Skeletal muscle satellite cell (primary cell): ENCODE results near the gene KIF12.

ENCODE experiments used
- H3K27me3 ChIP-seq: 2 replicates; pipeline ENCODE4 v1.7.0; 2013; ENCODE audit warnings: low read length; ENCODE audit not compliant: control insufficient read depth, insufficient read depth
- H3K36me3 ChIP-seq: 2 replicates; pipeline ENCODE4 v1.7.0; 2013; ENCODE audit warnings: mild to moderate bottlenecking, control low read depth, low read length; ENCODE audit not compliant: insufficient read depth
- H3K4me1 ChIP-seq: 2 replicates; pipeline ENCODE4 v1.7.0; 2013; ENCODE audit warnings: low read length; ENCODE audit not compliant: control insufficient read depth, insufficient read depth
- H3K4me2 ChIP-seq: 2 replicates; pipeline ENCODE4 v1.7.0; 2013; ENCODE audit warnings: mild to moderate bottlenecking, low read length
- H3K4me3 ChIP-seq: 2 replicates; pipeline ENCODE4 v1.7.0; 2013; ENCODE audit warnings: low read length
- H3K9ac ChIP-seq: 2 replicates; pipeline ENCODE4 v1.7.0; 2013; ENCODE audit warnings: mild to moderate bottlenecking, low read depth, low read length, moderate library complexity
- H3K9me3 ChIP-seq: replicated peaks from 2 replicates; pipeline ENCODE4 v1.7.0; 2013; ENCODE audit warnings: mild to moderate bottlenecking, control low read depth, low read length

KIF12 gene

DNA sequence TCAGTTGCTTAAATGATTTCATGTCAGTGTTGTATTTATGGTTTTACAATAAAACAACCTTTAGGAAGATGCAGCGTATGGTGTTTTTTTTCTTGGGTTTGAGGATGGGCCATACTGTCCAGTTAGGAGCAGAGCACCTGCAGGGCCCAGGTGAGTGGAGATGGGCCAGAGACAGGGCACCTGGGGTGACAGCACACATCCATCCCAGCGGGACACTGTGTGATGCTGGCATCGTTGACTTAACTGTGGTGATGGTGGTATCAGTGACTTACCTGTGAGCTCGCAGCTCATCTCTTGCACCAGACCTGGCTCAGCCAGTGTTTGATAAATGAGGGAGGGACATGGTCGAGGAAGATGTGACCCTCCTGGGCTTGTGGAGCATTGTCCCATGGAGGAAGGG is 42.6 kb downstream of the KIF12 start:
- H3K9me3 ChIP-seq, result no peaks in the 10 kb centered on the region
- H3K4me1 ChIP-seq, result no peaks in the 10 kb centered on the region
- no peak overlapping the region for H3K4me3 ChIP-seq
- peaks cover 5% of the 10 kb centered on the region for H3K36me3 ChIP-seq
- no peak overlapping the region for H3K9ac ChIP-seq
- H3K4me2 ChIP-seq, result no peak overlapping the region
- H3K27me3 ChIP-seq, result no peaks in the 10 kb centered on the region

DNA sequence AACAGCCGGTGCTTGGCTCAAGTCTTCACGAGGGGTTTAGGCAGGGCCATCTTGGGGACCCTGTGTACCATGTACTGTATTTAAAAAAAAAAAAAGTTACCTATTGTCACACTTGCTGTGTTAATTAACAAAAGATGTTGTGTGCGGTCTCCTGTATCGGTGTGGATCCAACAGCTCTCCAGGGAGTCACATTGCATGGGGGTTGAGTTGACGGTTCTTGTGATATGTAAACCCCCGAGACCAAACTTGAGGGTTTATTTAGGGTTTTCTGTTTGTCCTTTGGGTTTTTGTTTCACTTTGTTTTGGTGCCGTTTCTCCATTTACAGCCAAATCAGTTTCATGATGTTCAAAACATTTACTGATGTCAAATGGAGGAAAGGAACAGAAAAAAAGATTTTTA is 43.2 kb downstream of the KIF12 start:
- Histone ChIP-seq H3K9ac (no peak overlapping the region), H3K4me3 (no peak overlapping the region), H3K36me3 (peaks cover 8% of the 10 kb centered on the region), H3K27me3 (no peaks in the 10 kb centered on the region), H3K4me1 (no peaks in the 10 kb centered on the region), H3K4me2 (no peak overlapping the region), H3K9me3 (no peaks in the 10 kb centered on the region)

DNA sequence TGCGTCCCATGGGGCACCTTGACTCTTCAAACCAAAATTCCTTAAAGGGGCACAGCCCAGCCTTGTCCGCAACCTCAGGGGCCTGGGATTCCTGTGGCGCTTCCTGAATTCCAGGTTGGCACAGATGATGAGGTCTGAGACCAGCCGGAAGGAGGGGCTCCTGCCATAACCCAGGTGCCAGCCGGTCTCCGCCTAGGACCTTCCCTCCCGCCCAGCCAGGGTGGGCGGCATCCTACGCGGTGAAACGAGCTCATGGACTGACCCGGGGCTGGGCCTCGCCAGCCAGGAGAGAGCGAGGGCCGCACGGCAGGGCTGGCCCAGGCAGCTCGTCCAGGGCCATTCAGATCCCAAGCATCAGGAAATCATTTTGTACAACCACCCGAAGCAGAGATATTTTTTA is 44.0 kb downstream of the KIF12 start:
- H3K36me3 ChIP-seq, result peaks cover 8% of the 10 kb centered on the region
- no peaks in the 10 kb centered on the region for H3K27me3 ChIP-seq
- no peak overlapping the region for H3K4me2 ChIP-seq
- no peaks in the 10 kb centered on the region for H3K4me1 ChIP-seq
- H3K9me3 ChIP-seq, result no peaks in the 10 kb centered on the region
- H3K9ac ChIP-seq, result no peak overlapping the region
- no peak overlapping the region for H3K4me3 ChIP-seq

DNA sequence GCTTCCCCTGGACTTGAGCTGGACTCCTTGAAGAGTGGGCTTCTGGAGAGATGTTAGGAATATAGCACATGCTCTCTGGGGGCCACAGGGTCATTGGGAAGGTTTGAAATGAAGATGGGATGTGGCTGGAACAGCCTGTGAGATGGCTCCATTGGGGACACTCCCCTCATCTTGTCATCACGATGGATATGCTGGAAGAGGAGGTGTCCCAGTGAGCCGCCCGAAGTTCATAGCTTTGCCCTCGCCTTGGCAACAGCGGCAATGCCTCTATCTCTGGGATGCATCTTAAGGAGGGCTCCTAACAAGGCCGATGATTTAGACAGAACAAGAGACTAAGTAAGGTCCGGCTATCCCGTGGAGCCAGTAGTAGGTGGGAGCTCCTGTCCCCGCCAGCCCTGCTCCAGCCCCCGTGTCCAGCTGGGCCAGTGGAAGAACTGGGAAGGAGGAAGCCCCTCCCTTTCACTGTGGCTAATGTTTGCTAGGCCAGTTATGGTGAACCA is 44.9 kb downstream of the KIF12 start:
- Histone ChIP-seq H3K4me3 (no peak overlapping the region), H3K9ac (no peak overlapping the region), H3K4me2 (no peak overlapping the region), H3K9me3 (no peaks in the 10 kb centered on the region), H3K36me3 (peaks cover 14% of the 10 kb centered on the region), H3K4me1 (no peaks in the 10 kb centered on the region), H3K27me3 (no peaks in the 10 kb centered on the region)

DNA sequence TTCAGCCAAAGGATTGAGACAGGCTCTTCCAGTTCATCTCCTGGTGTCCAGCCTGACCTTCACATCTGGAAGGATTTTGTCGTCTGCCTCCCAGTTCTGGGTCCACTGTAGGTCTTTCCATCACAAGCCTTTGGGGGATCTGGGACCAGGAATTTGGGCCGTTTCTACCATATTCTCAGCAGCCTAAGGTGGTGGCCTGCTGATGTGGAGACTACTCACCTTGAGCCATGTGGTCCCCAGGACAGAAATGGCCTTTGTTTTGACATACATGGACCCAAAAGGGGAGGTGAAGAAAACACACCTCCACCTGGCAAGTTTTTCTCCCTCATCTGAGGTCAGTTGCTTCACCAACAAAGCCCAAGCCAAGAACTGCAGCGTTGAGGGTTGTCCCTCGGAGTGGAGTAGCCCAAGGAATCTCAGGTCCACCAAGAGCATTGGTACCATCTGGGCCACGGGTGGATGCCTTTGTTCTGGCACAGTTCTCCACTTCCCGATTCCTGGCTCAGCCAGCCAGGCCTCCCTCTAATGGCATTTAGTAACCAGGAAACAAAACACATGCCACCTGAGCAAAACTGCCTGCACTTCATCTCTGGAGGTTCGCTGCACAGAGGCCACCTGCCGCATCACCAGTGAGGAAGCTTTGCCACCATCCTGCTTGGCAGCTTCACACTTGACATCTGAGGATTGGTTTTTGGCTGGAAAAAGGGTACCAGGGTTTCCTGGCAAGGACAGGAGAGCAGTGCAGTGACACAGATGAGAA is 45.7 kb downstream of the KIF12 start:
- H3K4me3 ChIP-seq, result no peak overlapping the region
- peaks cover 22% of the 10 kb centered on the region for H3K36me3 ChIP-seq
- no peaks in the 10 kb centered on the region for H3K27me3 ChIP-seq
- no peak overlapping the region for H3K9ac ChIP-seq
- H3K4me1 ChIP-seq, result no peaks in the 10 kb centered on the region
- no peaks in the 10 kb centered on the region for H3K9me3 ChIP-seq
- H3K4me2 ChIP-seq, result no peak overlapping the region

DNA sequence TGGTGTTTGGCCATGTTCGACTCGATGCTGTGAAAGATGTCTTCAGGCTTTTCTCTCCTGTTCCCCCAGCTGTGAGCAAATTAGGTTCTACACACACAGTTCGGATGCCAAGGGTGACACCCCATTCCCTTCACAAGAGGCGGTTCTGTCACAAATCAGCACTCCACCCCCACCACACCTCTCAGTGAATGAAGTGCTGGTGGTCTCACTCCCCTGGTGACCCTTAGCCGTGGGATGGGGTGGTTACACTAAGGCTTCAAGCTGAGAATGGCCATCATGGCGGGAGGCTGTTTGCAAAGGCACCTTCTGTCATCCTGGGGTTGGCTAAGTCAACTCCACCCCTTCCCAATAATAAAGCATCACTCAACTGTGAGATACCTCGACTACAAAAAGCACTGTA is 47.4 kb downstream of the KIF12 start:
- Histone ChIP-seq H3K4me2 (no peak overlapping the region), H3K4me1 (no peaks in the 10 kb centered on the region), H3K9me3 (no peaks in the 10 kb centered on the region), H3K36me3 (peaks cover 31% of the 10 kb centered on the region), H3K4me3 (no peak overlapping the region), H3K27me3 (no peaks in the 10 kb centered on the region), H3K9ac (no peak overlapping the region)

DNA sequence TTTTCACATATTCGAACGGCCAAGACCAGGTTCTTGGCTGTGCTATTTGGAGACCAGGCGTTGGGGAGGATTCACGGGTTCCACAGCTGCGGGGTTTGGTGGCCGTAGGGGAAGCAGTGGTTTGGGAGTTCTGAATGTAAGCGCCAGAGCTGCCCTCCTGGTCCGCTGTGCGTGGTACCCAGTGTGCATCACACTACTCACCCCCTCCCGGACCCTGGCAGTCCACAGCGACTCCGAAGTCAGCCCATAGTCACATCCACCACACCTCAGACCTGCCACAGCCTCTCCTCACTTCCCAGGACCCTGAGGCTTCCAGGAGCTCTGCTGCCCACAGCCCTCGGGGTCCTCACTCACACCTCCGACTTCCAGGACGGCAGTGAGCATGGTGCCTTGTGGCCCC is 47.8 kb downstream of the KIF12 start:
- H3K4me1 ChIP-seq, result no peaks in the 10 kb centered on the region
- H3K36me3 ChIP-seq, result peaks cover 31% of the 10 kb centered on the region
- H3K4me2 ChIP-seq, result no peak overlapping the region
- no peak overlapping the region for H3K4me3 ChIP-seq
- H3K27me3 ChIP-seq, result no peaks in the 10 kb centered on the region
- no peak overlapping the region for H3K9ac ChIP-seq
- no peaks in the 10 kb centered on the region for H3K9me3 ChIP-seq

DNA sequence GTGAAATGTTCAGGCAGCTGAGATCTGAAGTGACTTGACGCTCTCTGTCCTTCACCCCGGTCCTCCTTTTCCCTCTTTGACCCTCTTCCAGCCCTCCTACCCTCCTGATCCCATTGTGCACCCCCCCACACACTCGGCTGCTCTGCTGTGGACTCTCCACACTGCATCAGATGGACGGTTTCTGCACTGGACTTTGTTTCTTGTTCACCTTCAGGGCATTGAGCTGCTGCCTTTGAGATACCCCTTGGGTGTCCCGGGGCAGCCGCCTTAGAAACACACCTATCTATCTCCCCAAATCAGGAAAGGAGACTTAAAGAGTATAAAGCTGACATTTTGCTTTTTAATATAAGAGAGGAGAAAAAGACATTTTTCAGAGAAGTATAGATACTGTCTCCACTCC is 48.4 kb downstream of the KIF12 start:
- Histone ChIP-seq H3K9ac (no peak overlapping the region), H3K4me3 (no peak overlapping the region), H3K27me3 (no peaks in the 10 kb centered on the region), H3K36me3 (peaks cover 31% of the 10 kb centered on the region), H3K4me2 (no peak overlapping the region), H3K9me3 (no peaks in the 10 kb centered on the region), H3K4me1 (no peaks in the 10 kb centered on the region)

DNA sequence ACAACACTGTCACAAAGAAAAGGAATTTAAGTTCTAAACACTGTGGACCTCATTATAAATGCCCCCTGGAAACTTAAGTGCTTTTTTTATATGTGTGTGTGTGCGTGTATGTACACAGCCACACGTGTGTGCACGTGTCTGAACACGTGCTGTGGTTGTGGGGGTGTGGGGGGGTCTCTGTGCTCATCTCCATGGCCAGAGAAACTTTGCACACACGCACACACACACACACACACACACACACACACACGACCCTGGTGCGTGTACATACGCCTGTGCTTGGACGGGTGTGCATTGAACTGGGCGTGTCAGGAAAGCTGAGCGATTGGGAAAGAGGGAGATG is 48.9 kb downstream of the KIF12 start:
- Histone ChIP-seq H3K9ac (no peak overlapping the region), H3K36me3 (peaks cover 31% of the 10 kb centered on the region), H3K27me3 (no peaks in the 10 kb centered on the region), H3K4me1 (no peaks in the 10 kb centered on the region), H3K4me3 (no peak overlapping the region), H3K9me3 (no peaks in the 10 kb centered on the region), H3K4me2 (no peak overlapping the region)

DNA sequence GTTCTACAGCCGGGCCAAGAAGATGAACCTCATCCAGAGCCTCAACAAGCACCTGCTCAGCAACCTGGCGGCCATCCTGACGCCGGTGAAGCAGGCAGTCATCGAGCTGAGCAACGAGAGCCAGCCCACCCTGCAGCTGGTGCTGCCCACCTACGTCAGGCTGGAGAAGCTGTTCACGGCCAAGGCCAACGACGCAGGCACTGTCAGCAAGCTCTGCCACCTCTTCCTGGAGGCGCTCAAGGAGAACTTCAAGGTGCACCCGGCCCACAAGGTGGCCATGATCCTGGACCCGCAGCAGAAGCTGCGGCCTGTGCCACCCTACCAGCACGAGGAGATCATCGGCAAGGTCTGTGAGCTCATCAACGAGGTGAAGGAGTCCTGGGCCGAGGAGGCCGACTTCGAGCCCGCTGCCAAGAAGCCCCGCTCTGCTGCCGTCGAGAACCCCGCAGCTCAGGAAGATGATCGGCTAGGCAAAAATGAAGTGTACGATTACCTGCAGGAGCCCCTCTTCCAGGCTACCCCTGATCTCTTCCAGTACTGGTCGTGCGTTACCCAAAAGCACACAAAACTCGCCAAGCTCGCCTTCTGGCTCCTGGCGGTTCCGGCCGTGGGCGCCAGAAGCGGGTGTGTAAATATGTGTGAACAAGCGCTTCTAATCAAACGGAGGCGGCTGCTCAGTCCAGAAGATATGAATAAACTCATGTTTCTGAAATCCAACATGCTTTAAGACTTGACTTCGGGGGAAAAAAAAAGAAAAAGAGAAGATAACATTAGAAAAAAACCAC is 49.5 kb downstream of the KIF12 start:
- H3K9ac ChIP-seq, result no peak overlapping the region
- peaks cover 31% of the 10 kb centered on the region for H3K36me3 ChIP-seq
- no peaks in the 10 kb centered on the region for H3K27me3 ChIP-seq
- H3K4me2 ChIP-seq, result no peak overlapping the region
- no peaks in the 10 kb centered on the region for H3K4me1 ChIP-seq
- no peak overlapping the region for H3K4me3 ChIP-seq
- H3K9me3 ChIP-seq, result no peaks in the 10 kb centered on the region

DNA sequence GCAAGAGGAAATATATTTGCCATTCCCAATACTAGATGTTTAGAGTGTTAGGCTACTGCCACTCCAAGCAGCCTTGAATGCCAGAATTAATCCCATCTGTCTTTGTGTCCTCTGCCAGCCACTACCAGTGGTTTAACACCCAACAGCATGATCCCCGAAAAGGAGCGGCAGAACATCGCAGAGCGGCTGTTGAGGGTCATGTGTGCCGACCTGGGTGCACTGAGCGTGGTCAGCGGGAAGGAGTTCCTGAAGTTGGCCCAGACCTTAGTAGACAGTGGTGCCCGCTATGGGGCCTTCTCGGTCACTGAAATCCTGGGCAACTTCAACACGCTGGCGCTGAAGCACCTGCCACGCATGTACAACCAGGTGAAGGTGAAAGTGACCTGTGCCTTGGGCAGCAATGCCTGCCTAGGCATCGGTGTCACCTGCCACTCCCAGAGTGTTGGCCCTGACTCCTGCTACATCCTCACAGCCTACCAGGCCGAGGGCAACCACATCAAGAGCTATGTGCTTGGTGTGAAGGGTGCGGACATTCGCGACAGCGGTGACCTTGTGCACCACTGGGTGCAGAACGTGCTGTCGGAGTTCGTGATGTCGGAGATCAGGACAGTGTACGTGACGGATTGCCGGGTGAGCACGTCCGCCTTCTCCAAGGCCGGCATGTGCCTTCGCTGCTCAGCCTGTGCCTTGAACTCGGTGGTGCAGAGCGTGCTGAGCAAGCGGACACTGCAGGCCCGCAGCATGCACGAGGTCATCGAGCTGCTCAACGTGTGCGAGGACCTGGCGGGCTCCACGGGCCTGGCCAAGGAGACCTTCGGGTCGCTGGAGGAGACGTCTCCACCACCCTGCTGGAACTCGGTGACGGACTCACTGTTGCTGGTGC is 50.3 kb downstream of the KIF12 start:
- Histone ChIP-seq H3K4me1 (no peaks in the 10 kb centered on the region), H3K4me3 (no peak overlapping the region), H3K36me3 (peaks cover 31% of the 10 kb centered on the region), H3K4me2 (no peak overlapping the region), H3K9me3 (no peaks in the 10 kb centered on the region), H3K27me3 (no peaks in the 10 kb centered on the region), H3K9ac (no peak overlapping the region)
